GM21723 (cell line): ENCODE measurements around the gene ALK.

Experiments used
- ATAC-seq: cut with Tn5 transposase; IDR thresholded peaks from one replicate; pipeline ENCODE4 v1.9.1; 2021; ENCODE audit warnings: mild to moderate bottlenecking, moderate library complexity; ENCODE audit not compliant: unreplicated experiment

Gene ALK

GRCh38 chr2:29615183-29615582, 306.2 kb downstream of the ALK start:
- ATAC-seq = no peak

DNA sequence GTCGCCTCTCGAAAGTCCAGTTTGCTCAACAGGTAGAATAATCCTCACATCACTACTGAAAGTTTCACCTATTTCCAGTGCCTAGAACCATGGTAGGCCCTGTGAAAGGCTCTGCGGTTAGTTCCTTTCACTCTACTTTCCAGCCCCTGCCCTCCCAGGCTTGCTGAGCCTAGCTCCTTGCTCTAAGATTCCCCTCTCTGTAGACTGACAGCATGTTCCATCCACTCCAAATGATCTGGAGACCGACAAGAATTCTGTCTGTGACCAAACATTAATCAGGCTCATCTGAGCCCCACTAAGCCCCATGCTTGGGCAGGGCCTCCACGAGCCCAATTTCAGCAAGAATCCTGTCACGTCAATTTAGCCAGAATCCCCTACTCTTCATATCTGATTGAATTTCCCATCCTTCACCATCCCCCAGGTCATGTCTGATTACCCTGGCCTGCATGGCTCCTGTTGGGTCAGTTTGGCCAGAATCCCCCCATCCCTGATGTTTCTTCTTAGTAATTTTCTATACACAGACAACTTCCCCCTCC, 307.0 kb downstream of the ALK start:
- ATAC-seq = no peak

DNA sequence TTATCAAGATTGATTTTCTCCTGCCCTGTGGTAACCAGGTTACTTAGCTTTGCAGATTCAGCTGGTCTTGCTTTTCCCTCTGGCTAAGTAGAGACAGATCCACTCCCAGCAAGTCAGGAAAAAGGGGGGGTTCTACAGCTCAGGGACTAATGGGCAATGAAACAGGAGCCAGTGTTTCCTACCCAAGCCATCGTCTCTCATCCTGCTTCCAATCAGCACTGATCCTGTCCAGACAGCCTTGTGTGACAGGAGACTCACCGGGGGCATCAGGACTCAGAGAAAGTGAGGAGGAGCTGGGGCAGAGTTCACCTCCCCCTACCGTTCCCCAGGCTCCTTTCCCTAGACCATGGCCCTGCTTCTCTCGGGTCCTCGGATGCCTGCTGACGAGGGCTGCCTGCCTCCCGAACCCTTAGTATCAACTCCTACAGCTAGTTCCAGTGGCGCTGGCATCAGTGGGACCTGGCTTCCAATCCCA, 307.6 kb downstream of the ALK start:
- no peak for ATAC-seq

DNA sequence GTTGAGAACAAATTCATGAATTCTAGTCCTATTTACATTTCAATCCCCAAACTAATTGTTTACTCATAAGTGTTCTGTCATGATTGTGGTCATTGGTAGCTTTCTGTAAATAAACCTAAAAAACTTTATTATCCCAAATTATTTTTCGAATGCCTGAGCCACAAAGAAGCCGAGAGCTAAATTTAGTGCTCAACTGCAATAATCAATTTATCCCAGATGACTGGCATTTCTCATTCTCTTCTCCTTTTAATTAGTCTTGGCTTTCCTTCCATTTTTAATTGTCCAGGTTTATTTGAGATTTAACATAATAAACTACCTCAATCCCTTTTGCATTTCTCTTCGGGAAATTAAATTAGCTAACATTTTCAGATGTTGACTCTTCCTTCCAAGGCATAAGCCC, 308.3 kb downstream of the ALK start:
- no peak for ATAC-seq

GRCh38 chr2:29612568-29612967, 308.8 kb downstream of the ALK start:
- no peak for ATAC-seq

DNA sequence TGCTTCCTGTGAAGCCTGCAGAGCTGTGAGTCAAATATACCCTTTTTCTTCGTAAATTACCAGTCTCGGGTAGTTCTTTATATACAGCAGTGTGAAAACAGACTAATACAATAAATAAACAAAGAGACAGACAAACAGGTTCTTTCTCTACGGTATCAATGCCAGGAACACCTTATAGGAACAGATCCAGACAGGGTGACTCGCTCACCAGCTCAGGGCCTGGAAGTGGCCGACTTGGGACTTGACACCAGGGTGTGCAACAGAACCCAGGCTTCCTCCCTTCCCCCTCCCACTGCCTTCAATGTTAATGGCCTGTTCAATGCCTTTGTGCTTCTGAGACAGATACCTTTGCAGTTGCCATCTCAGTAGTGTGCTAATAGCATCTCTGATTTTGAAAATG, 309.5 kb downstream of the ALK start:
- no peak for ATAC-seq

- no peak for ATAC-seq
Observed at GRCh38 chr2:29611261-29611660, 310.1 kb downstream of the ALK start.

- ATAC-seq = no peak
Observed at GRCh38 chr2:29610569-29610968, 310.8 kb downstream of the ALK start.

- no peak for ATAC-seq
Observed at GRCh38 chr2:29607038-29607420, 314.4 kb downstream of the ALK start.

DNA sequence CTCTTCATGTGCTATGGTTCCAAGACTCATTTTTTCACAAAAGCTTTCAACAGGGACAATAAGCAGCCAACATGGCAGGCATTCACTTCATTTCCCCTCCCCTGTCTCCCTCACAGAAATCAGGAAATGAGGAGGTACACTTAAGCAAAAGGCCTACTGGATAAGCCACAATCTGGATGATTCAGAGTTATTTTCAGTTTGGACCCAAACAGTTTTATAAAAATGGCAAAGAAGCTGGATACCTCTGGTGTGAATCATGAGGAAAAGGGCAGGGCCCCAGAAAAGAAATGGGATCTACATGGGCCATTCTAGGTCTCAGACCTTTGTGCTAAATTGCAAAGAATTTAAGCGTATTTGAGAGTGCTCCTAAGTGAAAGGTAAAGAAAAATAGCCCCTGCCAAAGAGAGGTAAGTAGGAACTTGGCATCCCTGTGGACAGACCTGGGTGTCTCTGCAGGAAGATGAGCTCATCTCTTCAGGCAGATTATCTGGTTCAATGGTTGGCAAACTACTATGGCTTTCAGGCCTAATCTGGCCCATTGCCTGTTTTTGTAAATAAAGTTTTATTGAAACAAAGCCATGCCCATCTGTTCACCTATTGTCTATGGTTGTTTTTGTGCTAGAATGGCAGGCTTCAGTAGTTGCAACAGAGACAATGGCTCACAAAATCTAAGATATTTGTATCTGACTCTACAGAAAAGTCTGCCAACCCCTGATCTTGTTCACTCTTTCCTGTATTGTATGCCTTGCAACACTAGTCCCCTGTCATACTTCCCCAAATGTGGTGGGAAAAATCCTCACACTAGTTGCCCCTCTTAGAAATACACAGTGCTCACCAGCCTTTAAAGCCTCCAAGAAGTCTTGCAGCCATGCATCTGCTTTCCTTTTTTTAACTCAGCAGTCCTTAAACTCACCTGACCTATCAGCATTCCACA, 315.0 kb downstream of the ALK start:
- no peak for ATAC-seq

- no peak for ATAC-seq
Observed at GRCh38 chr2:29603341-29603740, 318.0 kb downstream of the ALK start.

- ATAC-seq = no peak
Observed at GRCh38 chr2:29601872-29602271, 319.5 kb downstream of the ALK start.

- no peak for ATAC-seq
Observed at GRCh38 chr2:29601321-29601720, 320.1 kb downstream of the ALK start.

DNA sequence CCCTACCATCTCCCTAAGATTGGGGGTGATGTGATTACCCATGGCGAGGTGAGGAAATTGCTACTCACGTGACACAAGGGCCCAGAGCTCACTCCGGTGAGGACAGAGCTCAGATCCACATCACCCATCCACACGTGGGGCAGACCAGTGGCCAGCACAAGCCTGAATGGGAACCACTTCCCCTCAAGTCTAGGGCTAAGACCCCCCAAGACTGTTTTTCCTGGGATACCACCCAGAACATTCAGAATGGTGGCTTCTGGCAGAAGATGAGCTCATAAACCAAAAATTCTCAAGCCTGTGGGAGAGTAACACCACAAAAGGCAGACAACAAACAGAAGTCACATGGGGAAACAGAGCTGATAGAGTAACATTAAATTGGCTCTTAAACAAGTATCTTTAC, 321.4 kb downstream of the ALK start:
- no peak for ATAC-seq

- ATAC-seq = no peak
Observed at GRCh38 chr2:29598978-29599377, 322.4 kb downstream of the ALK start.

GRCh38 chr2:29597035-29597434, 324.4 kb downstream of the ALK start:
- ATAC-seq = no peak

GRCh38 chr2:29596584-29596983, 324.8 kb downstream of the ALK start:
- ATAC-seq = no peak

DNA sequence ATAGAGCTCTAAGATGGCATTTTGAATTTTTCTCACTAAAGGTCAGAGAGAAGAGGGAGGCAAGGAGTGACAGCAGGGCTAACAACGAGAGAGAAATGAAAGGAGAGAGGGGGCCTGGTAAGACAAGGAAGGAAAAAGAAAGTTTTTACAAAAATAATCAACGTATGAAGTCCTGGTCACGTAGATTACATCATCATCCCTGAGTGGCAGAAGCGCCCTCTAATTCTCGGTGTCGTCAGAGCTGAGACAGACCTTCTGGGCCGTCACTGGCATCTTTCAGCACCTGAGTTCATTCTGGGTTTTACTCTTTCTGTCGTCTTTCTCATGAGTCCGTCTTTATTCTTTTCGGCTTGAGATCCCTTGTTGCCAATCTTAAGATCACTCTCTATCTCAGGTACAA, 329.8 kb downstream of the ALK start:
- no peak for ATAC-seq

GRCh38 chr2:29590211-29590610, 331.2 kb downstream of the ALK start:
- ATAC-seq = no peak

- no peak for ATAC-seq
Observed at GRCh38 chr2:29589440-29590103, 331.8 kb downstream of the ALK start.

DNA sequence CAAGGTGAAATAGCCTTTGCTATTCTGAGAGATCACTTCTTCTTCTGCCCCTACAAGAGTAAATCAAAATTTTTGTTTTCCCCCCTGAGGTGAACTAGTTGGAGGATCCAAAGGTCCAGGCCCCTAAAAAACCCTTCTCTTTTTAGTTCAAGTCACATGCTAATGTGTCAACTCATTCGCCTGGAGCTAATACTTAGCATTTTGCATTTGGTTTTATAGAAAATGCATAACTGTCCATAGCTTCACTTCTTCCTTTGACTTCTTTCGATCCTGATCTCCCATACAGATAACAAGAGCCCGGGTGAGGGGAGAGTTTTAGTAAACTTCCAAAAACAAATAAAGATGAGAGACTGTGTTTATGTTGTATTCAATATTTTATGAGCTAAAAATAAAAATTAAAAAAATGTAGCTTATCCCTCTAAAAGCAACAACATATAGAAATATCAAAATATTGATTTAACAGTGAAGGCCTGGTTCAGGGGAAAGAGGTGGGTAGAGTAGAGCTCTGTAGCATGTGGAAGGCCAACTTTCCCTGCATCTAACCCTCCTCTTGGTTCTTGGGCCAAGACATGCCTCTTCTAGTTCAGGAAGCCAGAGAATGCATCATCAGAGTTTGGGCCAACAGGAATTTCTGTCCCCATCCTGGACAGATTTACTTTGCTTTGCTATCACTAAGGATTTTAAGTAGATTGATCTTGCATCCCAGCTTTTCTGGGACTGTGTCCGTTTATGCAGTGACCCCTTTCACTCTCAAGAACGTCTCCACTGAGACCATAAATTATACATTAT, 333.8 kb downstream of the ALK start:
- no peak for ATAC-seq
